Effector CD4-positive, alpha-beta T cell (primary cell): ENCODE results near the gene DIO3.

ENCODE experiments used
- DNase-seq: peaks from one replicate; pipeline ENCODE4 v3.0.0-alpha.2; 2020

The DIO3 gene

DNA sequence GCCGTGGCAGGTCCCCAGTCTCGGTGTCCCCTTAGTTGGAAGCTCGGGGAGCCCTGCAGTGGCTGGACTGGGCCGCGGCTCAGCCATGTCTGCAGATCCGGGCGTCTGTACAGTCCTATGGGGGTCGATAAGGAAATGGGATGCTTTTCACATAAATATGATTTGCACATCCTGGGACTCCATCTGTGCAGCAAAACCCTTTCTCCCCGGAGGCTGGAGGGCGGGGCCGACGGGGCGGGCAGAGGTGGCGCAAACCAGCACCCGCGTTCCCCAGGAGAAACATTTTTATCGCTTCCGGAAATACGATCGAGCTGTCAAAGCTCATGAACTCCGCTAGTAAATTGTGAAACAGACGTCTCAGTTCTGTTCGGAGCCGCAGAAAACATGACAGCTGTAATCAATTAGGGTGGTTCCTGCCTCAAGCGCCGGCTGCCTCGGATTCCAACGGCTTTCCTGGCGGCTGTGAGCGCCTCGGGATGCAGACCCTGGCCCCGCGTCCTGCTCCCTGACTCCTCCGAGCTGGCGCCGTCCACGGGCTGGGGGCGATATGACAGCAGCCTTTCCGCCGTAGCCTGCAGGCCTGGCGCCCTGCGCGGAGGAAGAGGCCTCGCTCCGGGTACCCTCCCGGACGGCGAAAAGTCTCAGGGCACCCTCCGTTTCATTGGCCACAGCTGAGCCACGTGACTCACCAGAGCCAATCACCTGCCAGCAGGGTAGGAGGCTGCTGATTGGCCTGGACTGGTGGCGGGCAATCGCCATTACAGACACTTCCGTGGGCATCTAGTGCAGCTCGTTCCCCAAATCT lies 23.0 kb downstream of the DIO3 start:
- no peak for DNase-seq

- DNase-seq = no peak
Observed at GRCh38 chr14:101585211-101585610, 23.9 kb downstream of the DIO3 start.

DNA sequence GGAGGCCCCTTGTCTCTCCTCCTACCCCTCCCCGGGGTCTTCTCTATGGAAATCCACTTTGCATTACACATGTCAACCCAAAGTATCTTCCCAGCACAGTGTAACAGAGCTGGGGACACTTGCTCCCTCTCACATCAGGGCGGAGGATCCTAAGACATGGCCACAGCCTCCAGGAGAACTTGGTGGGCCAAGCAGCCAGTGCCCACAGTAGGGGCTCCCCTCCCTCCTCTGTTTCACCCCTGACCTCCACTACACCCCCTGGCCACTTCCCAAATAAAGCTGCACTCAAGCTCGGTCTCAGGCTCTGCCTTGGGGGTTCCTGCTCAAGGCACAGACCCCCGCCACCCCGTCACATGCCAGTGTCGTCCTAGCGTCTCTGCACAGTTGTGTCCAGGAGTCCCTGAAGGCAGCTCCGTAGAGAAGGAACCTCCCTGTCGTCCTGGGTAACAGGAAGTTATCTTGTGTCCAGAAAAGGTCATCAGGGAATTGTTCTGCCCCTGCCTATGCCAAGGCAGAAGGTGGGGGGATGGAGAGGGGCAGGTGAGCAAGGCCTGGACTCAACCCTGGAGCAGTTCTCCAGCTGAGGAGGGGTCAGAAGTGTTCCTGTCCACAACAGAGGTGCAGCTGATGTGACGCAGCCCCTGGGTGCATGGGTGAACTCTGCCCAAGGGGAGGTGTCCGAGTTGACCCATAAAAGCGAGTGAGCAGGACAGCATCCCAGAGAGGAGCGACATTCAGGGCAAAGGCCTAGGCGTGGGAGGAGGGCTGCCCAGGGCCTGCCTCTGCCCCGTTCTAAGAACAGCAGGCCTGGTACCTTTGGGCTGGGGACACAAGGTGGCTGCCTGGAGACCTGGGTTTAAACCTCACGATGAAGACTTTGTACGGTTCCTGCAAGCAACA lies 25.5 kb downstream of the DIO3 start:
- DNase-seq = no peak

- no peak for DNase-seq
Observed at GRCh38 chr14:101587441-101587911, 26.2 kb downstream of the DIO3 start.

DNA sequence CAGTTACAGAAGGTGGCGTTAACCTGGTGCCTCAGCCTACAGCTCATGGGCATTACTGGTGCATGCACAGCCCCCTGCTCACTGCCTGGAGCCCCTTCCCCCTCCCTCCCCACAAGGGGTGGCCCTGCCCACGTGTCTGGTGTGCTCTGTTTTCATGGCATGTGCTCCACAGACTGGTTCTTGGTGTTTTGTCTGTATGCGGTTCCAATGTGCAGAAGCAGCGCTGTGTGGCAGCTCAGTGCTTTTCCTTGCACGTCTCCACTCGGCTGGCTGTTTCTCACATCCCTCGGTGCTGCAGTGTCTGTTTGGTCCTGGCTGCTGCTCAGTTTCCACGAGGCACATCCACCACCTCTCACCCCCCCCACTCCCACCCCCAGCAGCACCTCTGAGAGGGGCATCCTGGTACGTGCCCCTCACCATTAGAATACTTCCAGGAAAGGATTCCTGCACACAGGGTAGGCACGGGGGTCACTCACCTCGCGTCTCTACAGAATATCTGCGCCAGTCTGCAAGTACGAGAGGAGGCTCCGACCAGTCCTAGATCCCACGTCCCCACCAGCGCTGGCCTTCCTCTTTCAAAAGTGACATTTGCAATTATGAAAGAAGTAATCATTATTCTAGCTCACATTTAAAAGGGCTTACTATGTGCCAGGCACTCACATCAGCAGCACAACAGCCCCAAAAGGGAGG lies 27.1 kb downstream of the DIO3 start:
- no peak for DNase-seq

GRCh38 chr14:101588990-101589389 lies 27.7 kb downstream of the DIO3 start:
- no peak for DNase-seq

DNA sequence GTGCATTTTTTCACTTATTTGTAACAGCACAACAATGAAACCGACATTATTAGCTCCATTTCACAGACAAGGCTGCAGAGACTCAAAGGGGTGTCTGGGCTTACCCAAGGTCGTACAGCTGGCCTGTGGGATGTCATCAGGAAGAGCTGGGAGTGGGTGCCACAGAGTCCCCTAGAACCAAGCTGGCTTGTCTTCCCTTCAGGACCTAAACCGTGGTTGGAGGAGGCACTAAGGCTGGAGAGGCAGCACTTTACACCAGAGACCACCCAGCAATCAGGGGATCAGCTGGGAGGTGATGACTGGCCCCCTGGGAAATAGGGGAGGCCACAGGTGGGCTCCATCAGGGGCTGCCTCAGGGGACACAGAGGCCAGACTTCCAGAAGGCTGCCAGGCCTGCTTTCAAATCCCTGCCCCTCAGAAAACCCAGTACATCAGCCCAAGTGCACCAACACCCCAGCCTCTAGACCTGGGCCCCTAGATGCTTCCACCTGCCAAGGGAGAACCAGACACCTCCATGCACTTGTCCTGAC lies 28.3 kb downstream of the DIO3 start:
- no peak for DNase-seq

- DNase-seq = no peak
Observed at GRCh38 chr14:101590062-101590461, 28.8 kb downstream of the DIO3 start.

DNA sequence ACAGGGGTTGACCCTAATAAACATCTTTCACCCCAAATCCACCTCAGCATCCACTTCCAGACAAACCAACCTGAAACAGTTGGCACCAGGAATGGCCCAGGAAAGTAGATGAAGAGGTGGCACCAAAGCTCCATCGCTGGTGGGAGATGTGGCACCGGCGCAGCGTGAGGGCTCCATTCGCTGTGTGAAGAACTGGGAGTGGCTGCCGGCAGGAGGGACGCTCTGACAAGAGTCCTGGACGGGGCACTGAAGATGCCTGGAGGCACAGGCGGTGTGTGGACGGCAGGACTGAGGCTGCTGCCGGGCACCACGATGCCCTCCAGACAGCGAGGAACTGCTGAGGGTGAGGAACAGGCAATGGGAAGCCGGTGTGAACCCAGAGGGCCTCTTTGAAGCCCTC lies 29.3 kb downstream of the DIO3 start:
- no peak for DNase-seq

- DNase-seq = no peak
Observed at GRCh38 chr14:101591121-101591520, 29.8 kb downstream of the DIO3 start.

GRCh38 chr14:101591582-101591981 lies 30.3 kb downstream of the DIO3 start:
- no peak for DNase-seq

- no peak for DNase-seq
Observed at GRCh38 chr14:101593411-101594238, 32.3 kb downstream of the DIO3 start.

- DNase-seq = no peak
Observed at GRCh38 chr14:101594511-101595148, 33.3 kb downstream of the DIO3 start.

DNA sequence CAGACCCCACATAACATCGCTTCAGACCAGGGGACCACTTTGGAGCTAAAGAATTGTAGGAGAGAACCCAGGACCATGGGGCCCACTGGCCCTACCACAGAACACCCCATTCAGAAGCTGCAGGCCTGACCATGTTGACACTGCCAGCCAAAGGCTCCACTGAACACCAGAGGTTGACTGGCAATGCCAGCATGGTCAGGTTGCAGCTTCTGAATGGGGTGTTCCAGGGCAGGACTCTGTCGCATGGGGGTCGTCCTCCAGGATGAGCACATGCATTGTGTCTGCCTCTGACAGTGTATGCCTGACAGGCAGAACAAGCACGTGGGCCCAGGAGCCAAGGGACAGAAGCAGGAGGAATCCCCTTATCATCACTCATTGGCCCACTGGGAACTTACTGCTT lies 34.1 kb downstream of the DIO3 start:
- DNase-seq = no peak

- no peak for DNase-seq
Observed at GRCh38 chr14:101595887-101596721, 34.8 kb downstream of the DIO3 start.

DNA sequence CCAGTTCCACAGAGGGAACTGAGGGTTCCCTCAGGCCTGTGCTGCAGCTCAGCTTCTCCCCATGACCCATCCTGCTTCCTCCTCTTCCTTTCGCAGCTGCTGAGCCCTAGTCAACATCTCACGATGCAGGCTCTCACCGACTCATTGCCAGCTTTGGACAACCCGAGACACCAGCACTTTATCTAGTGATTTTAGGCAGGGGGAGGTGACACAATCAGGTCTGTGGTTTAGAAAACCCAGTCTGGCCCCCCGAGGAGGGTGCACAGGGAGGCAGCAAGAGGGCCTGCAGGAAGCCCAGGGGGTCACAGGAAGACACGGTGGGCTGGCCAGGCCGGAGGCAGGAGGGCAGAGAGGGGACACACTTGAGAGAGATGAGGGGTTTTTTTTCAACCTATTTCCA lies 35.4 kb downstream of the DIO3 start:
- no peak for DNase-seq

- no peak for DNase-seq
Observed at GRCh38 chr14:101598159-101598558, 36.9 kb downstream of the DIO3 start.

GRCh38 chr14:101598571-101599233 lies 37.4 kb downstream of the DIO3 start:
- DNase-seq = no peak

DNA sequence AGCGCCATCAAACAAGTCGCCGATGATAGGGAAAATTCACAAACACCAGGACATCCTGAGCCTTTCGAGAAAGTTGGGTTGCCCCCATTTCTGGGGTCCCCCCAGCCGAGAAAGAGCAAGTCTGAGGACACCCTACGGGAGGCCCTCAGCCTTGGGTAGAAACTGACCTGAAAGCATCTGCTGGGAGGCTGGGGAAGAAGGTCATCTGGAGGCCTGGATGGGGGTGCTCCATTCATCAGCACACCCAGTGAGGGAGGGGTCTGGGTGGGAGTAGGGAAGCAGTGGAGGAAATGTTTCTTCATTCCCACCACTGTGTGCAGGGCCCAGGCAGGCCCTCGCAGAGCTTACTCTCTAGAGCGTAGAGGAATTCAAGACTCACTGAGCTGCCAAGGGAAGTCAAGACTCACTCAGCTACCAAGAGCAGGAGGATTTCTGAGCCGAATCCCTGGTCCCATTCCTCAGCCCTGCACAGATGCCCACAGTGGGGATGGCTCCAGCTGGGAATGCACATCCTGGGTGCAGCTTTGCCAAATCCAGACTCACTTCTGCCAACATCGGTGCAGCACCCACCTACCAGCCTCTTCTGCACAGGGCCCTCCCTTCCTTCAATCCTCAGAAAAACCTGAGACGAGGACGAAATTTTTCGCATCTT lies 38.1 kb downstream of the DIO3 start:
- DNase-seq = no peak
